DMS153 treated with DMSO at 0.1 percent for 48 hours (cell line): ENCODE data around the gene RMND5B.

Experiments used
- DNase-seq: peaks from one replicate; lab custom pipeline; 2025; ENCODE audit not compliant: unreplicated experiment; lab: John Stamatoyannopoulos, UW

The RMND5B gene

DNA sequence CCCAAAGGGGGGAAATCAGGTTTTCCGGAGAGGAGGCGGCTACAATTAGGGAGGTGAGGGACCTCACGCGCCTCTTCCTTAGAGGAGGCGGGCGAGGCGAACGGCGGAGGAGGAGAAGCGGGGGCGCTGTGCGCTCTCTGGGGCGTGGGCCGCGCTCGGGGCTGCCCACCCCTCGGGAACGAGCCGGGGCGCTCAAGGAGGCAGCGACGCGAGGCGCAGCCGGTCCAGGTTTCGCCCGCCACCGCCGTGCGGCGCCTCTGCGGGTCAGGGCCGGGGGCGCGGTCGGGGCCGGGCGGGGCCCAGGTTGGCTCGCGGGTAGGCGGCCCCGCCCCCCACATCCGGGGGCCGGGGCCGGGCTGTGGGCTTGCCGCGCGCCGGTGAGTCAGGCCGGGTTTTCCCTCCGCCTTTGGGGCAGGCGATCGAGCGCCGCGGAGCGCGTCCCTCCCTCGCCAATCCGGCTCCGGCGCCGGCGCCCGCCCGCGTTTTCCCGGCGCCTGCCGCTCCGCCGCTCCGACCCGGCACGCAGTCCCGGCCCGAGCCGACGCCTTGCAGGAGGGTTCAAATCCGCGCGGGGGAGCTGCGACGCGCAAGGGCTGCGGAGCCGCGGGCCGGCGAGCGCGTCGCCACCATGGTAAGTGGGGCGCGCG is 17.6 kb upstream of the RMND5B start, which contains the start of gene N4BP3:
N4BP3 (plus strand) TSS at position 392 of the 647 bp plus-strand sequence. CDS start 6,052 bp downstream, outside the sequence.
- peak; percentile 15 for DNase-seq

DNA sequence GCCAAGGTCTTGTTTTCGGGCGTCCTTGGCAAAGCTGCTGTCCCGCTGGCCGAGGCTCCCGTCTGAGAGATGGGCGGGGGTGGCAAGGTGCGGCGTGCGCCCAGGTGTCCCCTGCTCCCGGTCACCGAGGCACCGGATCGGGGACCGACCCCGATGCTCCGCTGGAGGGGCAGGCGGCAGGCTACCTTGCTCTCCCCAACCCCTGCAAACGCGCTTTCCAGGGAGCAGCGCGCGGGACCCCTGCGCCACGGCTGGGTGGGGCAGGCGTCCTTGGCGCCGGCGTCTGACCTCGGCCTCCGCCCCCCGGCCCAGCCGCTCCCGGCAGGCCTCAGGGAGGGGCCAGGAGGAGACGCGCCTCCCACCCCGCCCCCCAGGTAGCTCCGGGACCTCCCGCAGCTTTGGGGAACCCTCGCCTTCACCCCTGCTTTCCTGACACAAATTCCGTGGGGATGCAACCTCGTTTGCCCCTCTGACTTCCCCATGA is 16.9 kb upstream of the RMND5B start:
- DNase-seq = no peak

- no peak for DNase-seq
Observed at GRCh38 chr5:178114325-178115135, 16.3 kb upstream of the RMND5B start.

DNA sequence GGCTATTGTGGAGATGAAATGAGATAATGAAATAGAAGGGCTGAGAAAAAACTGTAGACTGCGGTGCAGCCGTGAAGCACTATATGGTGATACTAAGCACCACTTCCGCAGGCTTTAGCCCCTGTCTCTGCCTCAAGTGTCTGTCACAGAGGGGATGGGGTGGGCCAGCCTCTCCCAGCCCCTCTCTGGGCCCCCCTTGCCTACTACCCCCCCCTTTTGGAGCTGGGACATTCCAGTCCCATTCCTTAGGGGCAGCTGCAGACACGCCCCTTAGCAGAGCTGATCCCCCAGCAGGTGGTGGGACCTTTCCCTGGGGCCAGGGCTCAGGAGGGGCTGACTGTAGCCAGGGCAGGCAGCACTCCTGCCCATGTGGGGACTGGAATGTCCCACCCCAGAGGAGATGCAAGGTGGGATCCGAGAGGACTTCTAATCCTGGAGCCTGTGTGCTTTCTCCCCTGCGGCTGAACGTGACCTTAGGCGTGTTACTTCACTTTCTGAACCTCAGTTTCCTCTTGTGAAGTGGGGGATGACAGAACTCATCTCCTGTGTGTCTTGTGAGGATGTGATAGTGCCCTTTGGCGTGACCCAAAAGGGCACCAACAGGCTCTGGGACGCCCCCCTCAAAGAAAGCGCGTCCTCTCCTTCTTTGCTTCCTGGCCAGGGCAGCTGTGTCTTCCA is 15.5 kb upstream of the RMND5B start:
- DNase-seq = no peak

DNA sequence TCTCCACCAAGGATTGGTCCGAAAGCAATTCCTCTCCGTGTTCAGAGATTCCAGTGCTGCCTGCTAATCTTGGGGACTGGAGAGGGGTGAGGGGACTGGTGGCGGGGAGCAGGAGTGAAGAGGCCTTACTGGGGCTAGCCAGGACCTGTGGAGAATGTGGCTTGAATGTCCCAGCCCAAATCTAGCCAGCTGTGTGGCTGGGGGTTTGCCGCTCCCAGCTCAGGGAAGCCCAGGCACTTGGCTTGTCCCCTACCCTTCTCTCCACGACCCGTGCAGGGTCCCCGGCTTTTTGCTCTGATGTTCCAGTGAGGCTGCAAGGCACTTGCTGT is 15.0 kb upstream of the RMND5B start:
- DNase-seq = no peak

GRCh38 chr5:178116143-178116885 is 14.5 kb upstream of the RMND5B start:
- no peak for DNase-seq

DNA sequence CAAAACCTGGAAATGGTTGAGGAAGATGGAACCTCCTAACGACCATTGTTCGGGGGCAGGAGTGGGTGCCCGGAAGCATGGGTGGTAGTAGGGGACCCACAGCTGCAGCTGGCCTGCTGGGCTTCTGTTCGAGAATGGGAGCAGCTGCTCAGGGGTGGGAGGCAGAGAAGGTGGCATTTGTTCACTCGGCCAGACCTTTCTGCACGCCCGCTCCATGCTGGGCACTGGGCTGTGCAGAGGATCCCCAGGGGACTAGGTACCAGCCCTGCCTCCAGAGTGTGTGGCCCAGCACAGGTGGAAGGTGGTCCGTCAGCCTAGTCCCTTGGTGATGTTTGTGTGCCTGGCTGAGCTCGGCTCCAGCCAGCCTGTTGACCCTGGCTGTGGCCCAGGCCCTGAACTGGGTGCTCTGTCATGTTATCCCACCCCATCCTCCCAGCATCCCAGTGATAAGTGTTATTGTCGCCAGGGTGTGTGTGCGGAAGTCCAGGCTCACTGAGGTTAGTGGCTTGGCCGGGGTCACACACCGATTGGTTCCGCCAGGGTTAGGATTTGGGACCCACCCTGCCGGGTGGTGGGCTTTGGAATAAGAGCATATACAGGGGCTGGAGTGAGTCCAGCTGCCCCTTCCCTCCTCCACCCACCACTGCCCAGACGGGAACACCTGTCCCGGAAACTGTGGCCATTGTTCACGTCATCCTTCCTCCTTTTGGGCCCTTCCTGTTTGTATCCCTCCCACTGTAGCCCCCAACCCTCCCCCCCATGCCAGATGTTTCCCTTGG is 12.7 kb upstream of the RMND5B start:
- DNase-seq = no peak

DNA sequence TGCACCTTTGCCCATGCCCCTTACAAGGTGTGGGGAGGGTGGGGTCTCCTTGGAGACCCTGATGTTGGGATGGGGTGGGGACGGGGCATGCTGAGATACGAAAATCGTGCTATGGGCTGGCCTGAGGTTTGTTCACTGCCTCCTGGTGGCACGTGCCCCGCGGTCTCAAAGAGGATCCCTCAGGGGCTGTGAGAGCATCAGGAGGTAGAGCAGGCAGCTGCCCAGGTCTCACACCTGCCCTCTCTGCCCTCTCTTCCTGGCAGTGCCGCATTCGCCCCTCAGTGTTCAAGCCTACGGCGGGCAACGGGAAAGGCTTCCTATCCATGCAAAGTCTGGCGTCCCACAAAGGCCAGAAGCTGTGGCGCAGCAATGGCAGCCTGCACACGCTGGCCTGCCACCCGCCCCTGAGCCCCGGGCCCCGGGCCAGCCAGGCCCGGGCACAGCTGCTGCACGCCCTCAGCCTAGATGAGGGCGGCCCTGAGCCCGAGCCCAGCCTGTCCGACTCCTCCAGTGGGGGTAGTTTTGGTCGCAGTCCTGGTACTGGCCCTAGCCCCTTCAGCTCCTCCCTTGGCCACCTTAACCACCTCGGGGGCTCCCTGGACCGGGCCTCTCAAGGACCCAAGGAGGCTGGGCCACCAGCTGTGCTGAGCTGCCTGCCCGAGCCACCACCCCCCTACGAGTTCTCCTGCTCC is 10.8 kb upstream of the RMND5B start:
- DNase-seq = no peak

GRCh38 chr5:178120607-178121357 is 10.0 kb upstream of the RMND5B start:
- DNase-seq = peak; percentile 23

GRCh38 chr5:178121391-178122276 is 9.2 kb upstream of the RMND5B start:
- DNase-seq = no peak

GRCh38 chr5:178122346-178122745 is 8.5 kb upstream of the RMND5B start:
- no peak for DNase-seq

GRCh38 chr5:178123094-178123965 is 7.5 kb upstream of the RMND5B start:
- no peak for DNase-seq

GRCh38 chr5:178123966-178124925 is 6.6 kb upstream of the RMND5B start:
- DNase-seq = no peak

GRCh38 chr5:178125253-178125906 is 5.4 kb upstream of the RMND5B start:
- no peak for DNase-seq

DNA sequence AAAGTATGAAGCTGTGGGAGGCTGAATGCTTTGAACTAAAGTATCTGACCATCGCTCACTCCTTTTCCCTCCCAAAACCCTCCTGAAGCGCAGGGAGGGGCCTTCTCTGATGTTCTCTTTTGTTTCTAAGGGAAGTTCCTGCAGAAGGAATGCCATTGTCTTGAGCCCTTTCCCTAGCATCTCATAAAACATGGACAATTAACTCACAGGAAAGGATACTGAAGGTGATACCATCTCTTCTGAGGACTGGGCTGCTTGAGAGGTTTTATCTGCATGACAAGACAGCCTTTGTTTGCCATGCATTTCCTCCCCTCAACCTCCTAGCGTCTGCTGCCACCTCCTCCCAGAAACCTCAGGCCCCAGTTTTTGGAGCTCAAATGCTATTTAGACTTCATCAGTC is 4.3 kb upstream of the RMND5B start:
- DNase-seq = no peak
